Nephron (organoid): Measurements from ENCODE around the gene GHDC.

Experiments used
- H3K27ac Mint-ChIP-seq, 3 experiments: 2 replicates each; pipeline ENCODE4 v1.8.0; 2020; ENCODE audit warnings: mixed read lengths in 3 of 3, mild to moderate bottlenecking in 2 of 3, moderate library complexity in 1 of 3
- H3K27me3 Mint-ChIP-seq: 2 replicates; pipeline ENCODE4 v1.8.0; 2021; ENCODE audit warnings: low read depth, mild to moderate bottlenecking, moderate library complexity, mixed read lengths
- H3K36me3 Mint-ChIP-seq: 2 replicates; pipeline ENCODE4 v1.8.0; 2020; ENCODE audit warnings: low read depth, mixed read lengths
- H3K4me1 Mint-ChIP-seq: 2 replicates; pipeline ENCODE4 v1.8.0; 2020; ENCODE audit warnings: mixed read lengths
- H3K4me3 Mint-ChIP-seq, 3 experiments: 2 replicates each; pipeline ENCODE4 v1.8.0; 2020; ENCODE audit warnings: mild to moderate bottlenecking in 3 of 3, mixed read lengths in 3 of 3, moderate library complexity in 2 of 3
- H3K9me3 Mint-ChIP-seq: 2 replicates; pipeline ENCODE4 v1.8.0; 2020; ENCODE audit warnings: mixed read lengths
- CTCF ChIP-seq, 3 experiments: fragments of 200-600 bp; sonication (generic); IDR thresholded peaks; one replicate each; pipeline ENCODE4 v1.5.0; 2021; ENCODE audit warnings: antibody characterized with exemption in 3 of 3; ENCODE audit not compliant: unreplicated experiment in 3 of 3

The GHDC gene

GRCh38 chr17:42184713-42185620 lies 9.3 kb downstream of the GHDC start, which contains the start of gene HCRT:
Gene HCRT (minus strand): TSS chr17:42185452. CDS start chr17:42185365, 87 bp downstream.
- Mint-ChIP-seq H3K36me3 (no peaks in the 10 kb centered on the region), H3K27ac (no peak within 1 kb of the TSS), H3K4me3 (peak within 1 kb of the TSS; percentile 62 to 74 (median 64)), H3K27me3 (peaks cover 64% of the 10 kb centered on the region), H3K9me3 (no peaks in the 10 kb centered on the region), H3K4me1 (peaks cover 6% of the 10 kb centered on the region)
- no peak for TF ChIP-seq CTCF (IDR thresholded peaks at IDR 0.05; ENCODE audit: unreplicated experiment in 3 of 3)

DNA sequence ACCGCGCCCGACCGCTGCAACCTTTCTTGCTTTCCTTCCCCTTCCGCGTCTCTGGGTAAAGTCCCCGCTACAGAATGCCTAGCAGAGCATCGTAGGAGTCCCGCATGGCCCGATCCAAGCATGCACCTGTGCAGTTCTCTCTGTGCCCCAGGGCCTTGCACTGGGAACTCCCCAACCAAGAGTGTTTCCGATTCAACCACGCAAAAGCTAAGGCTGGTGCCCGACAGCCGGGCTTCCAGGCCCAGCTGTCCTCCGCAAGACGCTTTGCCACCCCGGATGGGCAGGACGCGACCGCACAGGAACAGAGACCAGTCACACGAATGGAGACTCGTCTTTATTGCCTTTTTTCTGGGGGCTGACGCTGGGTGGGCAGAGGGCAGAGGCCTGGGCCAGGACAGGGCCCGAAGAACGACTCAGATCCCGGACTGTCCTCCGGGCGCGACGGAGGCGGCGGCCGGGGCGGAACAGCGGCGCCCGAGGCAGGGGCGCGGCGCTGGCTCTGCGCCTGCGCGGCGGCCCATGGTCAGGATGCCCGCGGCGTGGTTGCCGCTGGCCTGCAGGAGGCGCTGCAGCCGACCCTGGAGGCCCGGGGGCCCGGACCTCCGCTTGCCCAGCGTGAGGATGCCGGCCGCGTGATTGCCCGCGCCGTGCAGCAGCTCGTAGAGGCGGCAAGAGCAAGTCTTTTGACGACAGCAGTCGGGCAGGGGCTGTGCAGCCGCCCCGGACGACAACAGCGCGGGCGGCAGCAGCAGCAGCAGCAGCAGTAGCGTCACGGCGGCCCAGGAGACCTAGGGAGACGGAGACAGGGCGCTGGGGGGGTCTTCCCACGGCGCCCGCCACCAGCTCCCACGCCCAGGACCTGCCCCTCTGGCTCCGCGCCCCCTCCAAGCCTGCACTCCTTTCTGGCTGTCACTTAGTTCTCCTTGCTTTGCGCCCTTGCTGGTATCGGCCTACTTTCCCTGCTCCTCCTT lies 10.3 kb downstream of the GHDC start:
- H3K9me3 Mint-ChIP-seq: no peaks in the 10 kb centered on the region
- H3K27me3 Mint-ChIP-seq: peaks cover 73% of the 10 kb centered on the region
- TF ChIP-seq CTCF (IDR thresholded peaks at IDR 0.05; ENCODE audit: unreplicated experiment in 3 of 3): peak; percentile 88 to 94 (median 89)
- no peak overlapping the region for H3K27ac Mint-ChIP-seq
- H3K4me1 Mint-ChIP-seq: peaks cover 6% of the 10 kb centered on the region
- peak overlapping the region; percentile 74 to 79 (median 76) for H3K4me3 Mint-ChIP-seq
- H3K36me3 Mint-ChIP-seq: no peaks in the 10 kb centered on the region

DNA sequence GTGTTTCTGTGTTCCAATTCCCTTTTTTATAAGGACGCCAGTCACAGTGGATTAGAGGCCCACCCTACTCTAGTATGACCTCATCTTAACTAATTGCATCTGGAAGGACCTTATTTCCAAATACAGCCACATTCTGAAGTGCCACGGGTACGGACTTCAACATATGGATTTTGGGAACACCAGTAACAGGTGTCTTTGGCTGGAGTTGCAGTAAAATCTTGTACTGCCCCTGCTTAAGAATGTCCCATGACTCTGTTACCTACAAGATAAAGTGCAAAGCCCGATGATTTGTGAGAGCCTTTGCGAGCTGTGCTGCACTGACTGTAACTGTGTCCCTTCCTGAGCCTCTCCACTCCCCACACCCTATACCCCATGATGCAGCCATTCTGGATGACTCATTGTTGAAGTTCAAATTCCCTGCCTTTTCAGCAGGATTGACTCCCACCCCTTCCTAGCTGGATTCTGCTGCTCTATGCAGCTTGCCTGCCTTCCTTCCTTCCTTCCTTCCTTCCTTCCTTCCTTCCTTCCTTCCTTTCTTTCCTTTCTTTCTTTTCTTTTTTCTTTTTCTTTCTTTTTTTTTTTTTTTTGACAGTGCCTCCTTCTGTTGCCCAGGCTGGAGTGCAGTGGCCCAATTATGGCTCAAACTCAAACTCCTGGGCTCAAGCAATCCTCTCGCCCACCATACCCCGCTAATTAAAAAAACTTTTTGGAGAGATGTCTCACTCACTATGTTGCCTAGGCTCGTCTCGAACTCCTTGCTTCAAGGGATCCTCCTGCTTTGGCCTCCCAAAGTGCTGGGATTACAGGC lies 11.2 kb downstream of the GHDC start:
- no peak for TF ChIP-seq CTCF (IDR thresholded peaks at IDR 0.05; ENCODE audit: unreplicated experiment in 3 of 3)
- peak overlapping the region; percentile 74 to 79 (median 76) for H3K4me3 Mint-ChIP-seq
- no peak overlapping the region for H3K27ac Mint-ChIP-seq
- H3K36me3 Mint-ChIP-seq: no peaks in the 10 kb centered on the region
- peaks cover 6% of the 10 kb centered on the region for H3K4me1 Mint-ChIP-seq
- peaks cover 82% of the 10 kb centered on the region for H3K27me3 Mint-ChIP-seq
- no peaks in the 10 kb centered on the region for H3K9me3 Mint-ChIP-seq

DNA sequence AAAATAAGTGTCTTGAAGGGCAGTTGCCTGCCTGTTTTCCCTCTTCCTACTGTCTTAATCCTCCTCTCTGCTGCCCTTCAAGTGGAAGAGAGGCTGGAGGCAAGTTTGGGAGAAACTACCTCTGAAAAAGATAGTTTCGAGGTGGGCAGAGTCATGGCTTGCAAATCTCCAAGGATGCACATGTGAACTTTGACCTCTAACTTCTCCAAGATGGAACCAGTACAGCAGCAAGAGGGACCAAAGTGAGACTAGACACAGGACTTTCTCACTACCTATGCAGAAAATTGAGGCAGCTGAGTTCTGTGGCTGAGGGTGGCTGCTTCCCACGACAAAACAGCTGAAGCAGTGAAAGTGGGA lies 12.5 kb downstream of the GHDC start:
- Mint-ChIP-seq H3K4me1 (peaks cover 6% of the 10 kb centered on the region), H3K27ac (no peak overlapping the region), H3K36me3 (no peaks in the 10 kb centered on the region), H3K4me3 (no peak overlapping the region), H3K27me3 (peaks cover 89% of the 10 kb centered on the region), H3K9me3 (no peaks in the 10 kb centered on the region)
- no peak for TF ChIP-seq CTCF (IDR thresholded peaks at IDR 0.05; ENCODE audit: unreplicated experiment in 3 of 3)
